Raji (cell line): ENCODE results near the gene TBC1D9B.

Experiments used
- POLR2A ChIP-seq: IDR thresholded peaks from 2 replicates; pipeline ENCODE4 v1.6.1; 2011; ENCODE audit warnings: low read depth, low read length, control low read depth; ENCODE audit not compliant: insufficient read depth

The TBC1D9B gene

DNA sequence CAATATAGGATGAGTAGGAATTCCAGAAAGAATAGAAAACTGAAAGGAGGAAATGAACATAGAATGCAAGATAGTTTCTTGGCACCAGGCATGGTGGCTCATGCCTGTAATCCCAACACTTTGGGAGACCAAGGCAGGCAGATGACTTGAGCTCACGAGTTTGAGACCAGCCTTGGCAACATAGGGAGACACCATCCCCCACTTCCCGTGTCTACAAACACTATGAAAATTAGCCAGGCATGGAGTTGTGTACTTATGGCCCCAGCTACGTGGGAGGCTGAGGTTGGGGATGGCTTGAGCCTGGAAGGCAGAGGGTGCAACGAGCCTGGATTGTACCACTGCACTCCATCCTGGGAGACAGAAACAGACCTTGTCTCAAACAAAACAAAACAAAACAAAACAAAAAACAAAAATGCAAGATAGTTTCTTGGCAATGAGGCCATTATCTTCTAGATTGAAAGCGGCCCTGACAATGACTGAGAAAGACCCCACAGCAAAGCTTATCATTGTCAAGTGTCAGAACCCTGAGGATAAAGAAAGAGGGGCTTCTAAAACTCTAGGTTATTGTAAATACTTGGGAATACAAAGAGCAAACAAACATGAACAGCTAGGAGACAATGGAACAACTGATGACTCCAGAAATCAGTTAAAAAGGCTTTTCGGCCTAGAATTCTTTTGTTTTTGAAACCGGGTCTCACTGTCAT lies 77.8 kb downstream of the TBC1D9B start:
- no peak for TF ChIP-seq POLR2A

- TF ChIP-seq POLR2A, result no peak
Measured at GRCh38 chr5:179828756-179829421, 78.8 kb downstream of the TBC1D9B start.

DNA sequence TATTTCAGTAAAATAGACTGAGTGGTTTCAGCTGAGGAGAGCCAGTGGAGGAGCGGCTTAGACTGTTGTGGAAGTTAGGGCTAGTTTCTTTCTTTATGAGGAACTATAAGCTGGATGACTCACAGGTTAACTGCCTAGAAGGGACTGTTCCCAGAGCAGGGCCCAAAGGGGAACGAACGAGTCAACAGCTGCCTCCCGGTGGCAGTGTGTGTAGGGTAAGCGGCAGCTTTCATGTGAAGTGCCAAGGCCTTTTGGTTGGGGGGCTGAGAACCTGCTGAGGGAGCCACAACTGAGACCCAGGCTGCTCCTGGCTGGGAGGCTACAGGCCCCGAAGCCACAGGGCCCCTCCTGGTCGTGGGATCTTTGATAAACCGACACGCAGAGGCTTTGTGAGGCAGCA lies 80.0 kb downstream of the TBC1D9B start:
- TF ChIP-seq POLR2A, result no peak

GRCh38 chr5:179825655-179826182 lies 82.0 kb downstream of the TBC1D9B start:
- no peak for TF ChIP-seq POLR2A

- TF ChIP-seq POLR2A, result no peak
Measured at GRCh38 chr5:179824745-179825112, 83.0 kb downstream of the TBC1D9B start.

DNA sequence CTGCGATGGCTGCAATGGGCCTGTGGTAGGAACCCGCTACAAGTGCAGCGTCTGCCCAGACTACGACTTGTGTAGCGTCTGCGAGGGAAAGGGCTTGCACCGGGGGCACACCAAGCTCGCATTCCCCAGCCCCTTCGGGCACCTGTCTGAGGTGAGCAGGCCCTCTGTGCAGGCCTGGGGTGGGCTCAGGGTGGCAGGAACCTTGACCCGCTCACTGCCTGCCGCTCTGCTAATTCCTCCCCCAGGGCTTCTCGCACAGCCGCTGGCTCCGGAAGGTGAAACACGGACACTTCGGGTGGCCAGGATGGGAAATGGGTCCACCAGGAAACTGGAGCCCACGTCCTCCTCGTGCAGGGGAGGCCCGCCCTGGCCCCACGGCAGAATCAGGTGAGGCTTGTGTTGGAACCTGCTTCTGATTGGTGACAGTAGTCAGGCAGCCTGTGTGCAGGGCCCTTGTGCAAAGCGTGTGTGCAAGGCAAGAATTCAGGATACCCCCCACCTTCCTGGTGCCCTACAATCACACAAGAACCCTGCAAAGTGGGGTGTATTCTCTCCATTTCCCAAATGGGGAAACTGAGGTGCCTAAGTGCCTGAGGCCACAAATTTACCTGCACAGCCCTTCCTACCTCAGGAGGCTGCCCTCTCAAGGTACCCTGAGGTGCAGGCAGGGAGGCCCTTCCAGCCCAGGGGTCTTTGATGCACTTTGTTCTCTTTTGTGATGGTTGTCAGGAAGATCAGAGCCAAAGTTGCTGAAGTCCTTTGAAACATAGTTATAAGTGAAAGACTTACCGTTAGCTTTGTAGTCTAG lies 83.6 kb downstream of the TBC1D9B start:
- TF ChIP-seq POLR2A, result no peak

DNA sequence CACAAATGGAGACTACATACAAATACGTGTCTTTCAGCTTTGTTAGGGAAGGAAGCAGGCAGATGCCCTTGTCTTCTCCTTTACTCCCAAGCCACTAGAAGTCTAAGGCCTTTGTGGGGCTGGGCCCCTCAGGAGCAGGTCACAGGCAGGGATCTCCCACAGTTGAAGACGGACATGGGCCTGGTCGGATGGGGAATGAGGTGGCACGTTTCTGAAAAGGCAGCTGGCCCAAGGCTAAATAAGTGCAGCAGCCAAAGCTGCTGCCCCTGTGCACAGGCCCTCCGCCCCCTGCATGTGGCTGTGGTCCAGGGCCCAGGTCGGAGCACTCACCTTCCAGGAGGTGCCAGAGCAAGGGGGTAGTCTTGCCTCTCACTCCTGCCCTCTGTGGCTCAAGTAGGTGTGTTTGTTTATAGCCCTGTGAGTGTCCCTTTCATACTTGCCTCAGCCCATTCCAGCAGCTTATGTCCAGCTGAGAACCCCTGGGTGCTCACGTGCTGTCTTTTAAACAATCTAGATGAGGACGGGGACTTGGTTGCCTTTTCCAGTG lies 85.2 kb downstream of the TBC1D9B start:
- no peak for TF ChIP-seq POLR2A

GRCh38 chr5:179822059-179822432 lies 85.7 kb downstream of the TBC1D9B start:
- no peak for TF ChIP-seq POLR2A

DNA sequence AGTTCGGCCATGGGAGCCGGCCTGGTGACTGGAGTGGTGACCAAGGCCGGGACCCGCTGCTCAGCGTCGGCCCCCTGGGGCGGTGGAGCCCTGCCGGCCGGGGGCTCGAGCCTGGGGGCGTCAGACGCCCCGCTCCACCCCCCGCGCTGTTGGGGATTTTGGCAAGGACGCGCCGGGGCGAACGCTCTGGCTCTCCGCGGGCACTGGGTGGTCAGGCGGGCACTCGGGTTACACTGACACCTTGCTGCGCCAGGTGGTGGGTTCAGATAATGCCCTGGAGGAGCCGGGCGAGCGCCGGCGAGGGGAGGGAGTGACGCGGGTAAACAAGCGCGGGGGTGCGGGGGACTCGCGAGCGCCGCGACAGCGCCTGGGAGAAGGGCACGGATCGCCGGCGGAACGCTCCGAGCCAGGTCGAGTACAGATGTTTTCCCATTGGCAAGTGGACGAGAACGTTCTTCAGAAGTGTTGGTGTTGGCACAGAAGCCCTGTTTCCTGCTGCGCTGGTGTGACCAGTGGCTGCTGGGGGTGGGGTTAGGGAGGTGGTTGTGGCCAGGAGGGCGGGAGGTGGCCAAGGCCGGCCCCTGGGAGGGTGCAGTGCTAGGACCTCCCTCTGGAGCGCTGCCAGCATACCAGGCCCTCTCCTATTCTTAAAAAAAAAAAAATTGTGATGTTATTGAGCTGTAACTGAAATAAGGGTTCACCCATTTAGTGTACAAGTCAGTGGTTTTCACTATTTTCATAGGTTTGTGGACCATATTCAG lies 86.2 kb downstream of the TBC1D9B start:
- TF ChIP-seq POLR2A, result peak; percentile 91

DNA sequence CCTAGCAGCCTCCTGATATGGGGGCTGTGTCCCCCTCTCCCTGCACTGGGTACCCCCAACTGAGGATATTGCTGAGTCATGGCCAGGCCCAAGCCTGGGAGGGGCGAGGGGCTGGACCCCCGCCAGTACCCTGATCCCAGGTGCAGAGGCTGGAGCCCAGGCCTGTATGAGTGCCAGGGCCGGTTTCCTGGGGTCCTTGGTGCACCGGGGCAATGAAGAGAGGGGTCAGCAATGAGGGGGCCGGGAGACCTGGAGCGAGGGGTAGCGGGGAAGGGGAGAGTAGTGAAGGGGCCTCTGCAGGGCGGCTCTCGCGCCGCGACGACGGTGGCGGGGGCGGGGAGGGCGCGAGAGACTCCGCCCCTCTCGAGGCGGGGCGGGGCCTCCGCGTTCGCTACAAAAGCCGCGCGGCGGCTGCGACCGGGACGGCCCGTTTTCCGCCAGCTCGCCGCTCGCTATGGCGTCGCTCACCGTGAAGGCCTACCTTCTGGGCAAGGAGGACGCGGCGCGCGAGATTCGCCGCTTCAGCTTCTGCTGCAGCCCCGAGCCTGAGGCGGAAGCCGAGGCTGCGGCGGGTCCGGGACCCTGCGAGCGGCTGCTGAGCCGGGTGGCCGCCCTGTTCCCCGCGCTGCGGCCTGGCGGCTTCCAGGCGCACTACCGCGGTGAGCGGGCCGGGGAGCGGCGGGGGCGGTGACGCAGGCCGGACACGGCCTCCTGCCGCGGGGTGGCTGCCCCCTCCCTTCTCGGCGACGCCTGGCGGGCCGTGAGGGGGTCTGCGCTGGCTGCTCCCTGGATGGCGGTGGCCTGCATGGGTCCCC lies 87.0 kb downstream of the TBC1D9B start, which contains the start of gene SQSTM1:
TSS of gene SQSTM1 (plus strand) at position 423 of the 815 bp plus-strand sequence. CDS start at position 455, 32 bp downstream.
- TF ChIP-seq POLR2A, result peak; percentile 99

DNA sequence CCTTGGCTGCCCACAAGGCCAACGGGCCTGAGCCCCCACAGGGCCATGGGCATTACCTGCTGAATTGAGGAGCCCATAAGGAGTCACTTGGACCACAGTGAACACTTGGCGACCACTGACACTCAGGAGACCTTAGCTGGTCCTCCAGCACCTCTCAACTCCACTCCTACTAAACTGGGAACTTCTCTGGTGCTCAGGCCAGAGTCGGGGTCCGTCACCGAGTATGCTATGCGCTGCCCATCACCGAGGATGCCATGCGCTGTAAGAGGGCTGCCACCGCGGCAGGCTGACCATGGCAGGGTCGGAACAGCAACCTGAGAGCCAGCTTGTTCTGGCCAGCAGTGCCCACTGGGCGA lies 87.6 kb downstream of the TBC1D9B start:
- TF ChIP-seq POLR2A, result no peak

DNA sequence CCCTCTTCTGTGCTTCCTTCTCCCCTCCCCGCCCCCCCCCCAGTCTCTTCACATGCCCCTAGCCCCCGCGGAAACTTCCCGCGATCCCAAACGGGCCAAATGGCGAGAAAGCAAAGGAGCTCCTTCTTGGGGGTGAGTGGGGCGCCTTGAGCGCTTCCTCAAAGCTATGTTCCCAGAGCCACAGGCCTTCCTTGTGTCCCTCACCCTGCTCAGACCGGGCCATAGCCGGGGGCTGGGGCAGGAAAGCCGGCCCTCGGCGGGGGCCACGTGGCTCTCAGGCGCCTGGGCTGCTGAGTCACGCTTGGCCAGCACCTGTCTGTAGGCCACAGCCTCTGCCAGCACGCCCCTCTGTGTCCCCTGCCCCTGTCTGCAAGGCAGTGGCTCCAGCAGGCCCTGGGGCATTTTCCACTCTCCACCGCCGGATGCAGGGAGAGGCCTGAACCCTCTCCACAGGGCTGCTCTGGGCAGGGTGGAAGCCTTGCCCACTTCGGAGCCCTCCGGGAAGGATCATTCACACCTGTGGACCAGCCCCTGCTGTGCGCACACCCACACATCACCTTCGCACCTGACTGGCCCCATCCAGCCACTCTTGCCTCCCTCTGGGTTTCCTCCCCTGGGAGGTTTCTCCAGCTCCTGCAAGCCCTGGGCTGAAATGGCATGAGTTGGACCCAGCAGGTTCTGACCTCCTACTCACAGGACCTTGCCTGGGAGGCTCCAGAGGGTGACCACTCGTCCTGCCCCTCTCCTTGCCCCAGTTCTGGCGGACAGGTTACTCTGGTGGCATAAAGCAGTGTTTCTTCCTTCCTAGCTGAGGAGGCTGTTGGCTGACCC lies 88.2 kb downstream of the TBC1D9B start:
- no peak for TF ChIP-seq POLR2A

DNA sequence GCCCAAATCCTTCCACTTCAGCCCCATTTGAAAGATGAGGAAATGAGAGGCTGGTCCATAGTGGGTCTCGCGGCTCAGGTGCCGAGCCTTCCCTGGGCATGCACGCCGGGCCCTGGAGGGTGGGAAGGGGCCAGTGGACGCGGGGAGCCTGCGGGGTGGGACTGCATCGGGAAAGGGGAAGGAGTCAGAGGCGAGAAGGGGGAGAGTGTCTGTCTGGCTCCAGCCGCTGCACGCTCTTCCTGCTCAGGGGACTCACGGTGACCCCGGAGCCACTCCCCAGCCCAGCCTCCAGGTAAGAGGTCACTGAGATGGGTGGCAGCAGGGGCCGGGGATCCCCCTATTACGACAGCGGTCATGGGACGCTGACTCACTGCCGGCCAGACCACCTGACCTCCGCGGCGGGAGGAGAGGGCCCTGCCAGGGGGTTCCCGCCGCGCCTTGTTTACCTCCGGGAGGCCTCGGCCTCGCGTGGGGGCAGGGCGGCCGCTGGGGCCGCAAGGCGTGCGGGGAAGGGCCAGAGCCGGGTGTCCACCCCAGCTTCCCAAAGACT lies 88.9 kb downstream of the TBC1D9B start:
- TF ChIP-seq POLR2A, result peak; percentile 77
